Spleen (tissue), 7 donors: Measurements from ENCODE around the gene DNPH1.

Experiments
- CTCF ChIP-seq, 11 experiments: fragments of 200-600 bp in 7 of 11; fragments of 450-650 bp in 4 of 11; sonication (generic) in 4 of 11; IDR thresholded peaks in 8 of 11; conservative IDR thresholded peaks in 3 of 11; 1 replicate in 7 of 11; 2 replicates in 4 of 11; pipeline versions ENCODE4 v1.4.0 to v1.8.0; 2016 to 2021; ENCODE audit warnings: antibody characterized with exemption in 11 of 11, inconsistent platforms in 4 of 11, mild to moderate bottlenecking in 1 of 11
- POLR2A ChIP-seq, 3 donors: fragments of 450-650 bp; IDR thresholded peaks; one replicate each; pipeline ENCODE4 v1.5.1; 2017; ENCODE audit warnings: antibody characterized with exemption in 3 of 3, mild to moderate bottlenecking in 1 of 3
- POLR2AphosphoS5 ChIP-seq, 3 donors: sonication (generic); formaldehyde crosslinking; IDR thresholded peaks; one replicate each; pipeline ENCODE4 v1.5.1; 2017; ENCODE audit warnings: antibody characterized with exemption in 3 of 3
- donor health status: DM: no; HTN: no; CAD: no; lungs with moderate emphysema.
- donor health status: DM: no; HTN: no; CAD: no.
- donor health status: DM: no; HTN: no; CAD: no.

GRCh38 chr6:43262780-43263313 lies 33.6 kb upstream of the DNPH1 start:
- TF ChIP-seq CTCF (IDR thresholded peaks at IDR 0.05 in 8 of 11, conservative IDR thresholded peaks at IDR 0.05 in 3 of 11) = no peak
- TF ChIP-seq POLR2A (IDR thresholded peaks at IDR 0.05) = no peak
- no peak for TF ChIP-seq POLR2AphosphoS5 (IDR thresholded peaks at IDR 0.05)
